GM12872 (cell line): ENCODE data around the gene DNAL1.

Experiments used
- CTCF ChIP-seq: IDR thresholded peaks from 3 replicates; pipeline ENCODE4 v1.5.1; 2011; ENCODE audit warnings: low read depth, mild to moderate bottlenecking, low read length, moderate library complexity; ENCODE audit not compliant: insufficient read depth

DNAL1 gene

DNA sequence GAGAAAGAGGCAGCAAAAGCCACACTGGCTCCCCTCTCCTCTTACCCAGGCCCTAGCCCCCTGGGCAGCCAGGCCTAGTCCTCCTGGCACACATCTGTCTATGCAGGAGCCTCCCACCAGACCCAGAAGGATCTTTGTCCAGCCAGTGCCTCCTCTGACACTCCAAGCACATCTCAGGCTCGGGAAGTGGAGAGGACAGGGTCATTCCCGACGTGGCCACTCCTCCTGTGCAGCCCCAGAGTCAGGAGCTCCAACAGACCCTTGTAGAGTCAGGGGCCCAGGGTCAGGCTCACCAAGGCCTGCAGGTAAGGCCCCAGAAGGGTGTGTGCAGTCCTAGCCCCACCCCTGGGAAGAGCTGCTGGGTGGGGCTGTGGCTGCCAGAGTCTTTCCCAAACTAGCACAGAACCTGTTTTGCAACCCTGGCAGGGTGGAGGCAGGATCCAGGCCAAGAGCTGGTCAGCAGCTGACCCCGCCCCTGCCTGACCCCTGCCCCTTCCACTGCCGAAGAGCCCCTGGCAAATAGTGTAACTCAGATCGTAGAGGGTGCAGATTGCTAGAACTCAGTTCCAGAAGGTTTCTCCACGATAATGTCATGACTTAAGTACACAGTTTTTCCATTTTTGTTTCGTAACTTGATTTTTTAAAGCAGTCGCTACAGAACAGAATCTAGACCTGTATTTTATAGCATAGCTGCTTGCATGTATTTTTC is 96.0 kb downstream of the DNAL1 start:
- no peak for TF ChIP-seq CTCF

DNA sequence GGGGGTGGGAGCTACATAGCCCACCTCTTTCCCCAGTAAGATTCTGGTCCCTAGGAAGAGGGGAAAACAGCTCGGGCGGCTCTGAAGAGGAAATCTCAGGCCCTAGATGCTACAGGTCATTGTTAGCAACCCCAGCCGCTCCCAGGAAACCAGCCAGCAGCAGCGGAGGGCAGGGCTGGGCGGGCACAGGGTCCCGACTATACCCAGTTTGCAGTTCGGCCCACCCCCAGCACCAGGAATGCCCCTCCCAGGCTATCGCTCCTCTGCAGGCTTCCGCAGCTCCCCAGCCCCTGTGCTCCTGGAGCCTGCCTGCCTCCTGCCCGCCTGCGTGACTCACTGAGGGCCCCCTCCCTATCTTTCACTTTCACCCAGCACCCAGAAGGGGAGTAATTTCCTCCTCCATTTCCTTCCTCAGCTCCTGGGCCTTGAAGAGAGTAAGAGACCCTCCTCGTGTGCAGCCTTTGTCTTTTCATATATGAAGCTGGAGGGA is 96.6 kb downstream of the DNAL1 start:
- no peak for TF ChIP-seq CTCF

DNA sequence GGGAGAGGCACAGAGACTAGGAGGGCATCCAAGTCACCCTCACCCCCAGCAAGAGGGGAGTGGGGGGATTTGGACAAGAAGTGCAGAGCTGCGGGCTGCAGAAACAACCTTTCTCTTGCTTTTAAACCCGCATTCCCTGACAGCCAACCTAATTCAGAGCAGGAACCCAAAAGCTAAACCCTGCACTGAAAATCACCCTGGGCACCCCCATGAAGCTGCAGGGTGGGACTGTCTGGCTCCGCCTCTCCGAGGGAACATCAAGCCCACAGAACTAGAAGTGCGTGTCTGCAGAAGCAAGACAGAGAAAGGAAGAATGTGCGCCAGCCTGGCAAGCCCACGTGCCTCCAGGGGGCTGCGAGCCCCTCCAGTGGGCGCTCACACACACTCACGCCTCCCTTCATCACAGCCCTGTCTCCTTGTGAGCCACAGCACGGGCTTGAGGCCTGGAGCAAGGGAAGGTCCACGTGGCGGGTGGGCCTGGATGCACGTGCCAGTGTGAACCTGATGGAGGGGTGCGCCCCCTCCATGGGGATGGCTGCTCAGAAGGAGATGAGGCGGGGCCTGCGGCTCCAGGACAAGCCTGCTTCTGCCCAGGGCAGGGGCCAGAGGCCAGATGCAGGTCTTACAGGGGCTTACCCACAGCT is 97.2 kb downstream of the DNAL1 start:
- no peak for TF ChIP-seq CTCF

DNA sequence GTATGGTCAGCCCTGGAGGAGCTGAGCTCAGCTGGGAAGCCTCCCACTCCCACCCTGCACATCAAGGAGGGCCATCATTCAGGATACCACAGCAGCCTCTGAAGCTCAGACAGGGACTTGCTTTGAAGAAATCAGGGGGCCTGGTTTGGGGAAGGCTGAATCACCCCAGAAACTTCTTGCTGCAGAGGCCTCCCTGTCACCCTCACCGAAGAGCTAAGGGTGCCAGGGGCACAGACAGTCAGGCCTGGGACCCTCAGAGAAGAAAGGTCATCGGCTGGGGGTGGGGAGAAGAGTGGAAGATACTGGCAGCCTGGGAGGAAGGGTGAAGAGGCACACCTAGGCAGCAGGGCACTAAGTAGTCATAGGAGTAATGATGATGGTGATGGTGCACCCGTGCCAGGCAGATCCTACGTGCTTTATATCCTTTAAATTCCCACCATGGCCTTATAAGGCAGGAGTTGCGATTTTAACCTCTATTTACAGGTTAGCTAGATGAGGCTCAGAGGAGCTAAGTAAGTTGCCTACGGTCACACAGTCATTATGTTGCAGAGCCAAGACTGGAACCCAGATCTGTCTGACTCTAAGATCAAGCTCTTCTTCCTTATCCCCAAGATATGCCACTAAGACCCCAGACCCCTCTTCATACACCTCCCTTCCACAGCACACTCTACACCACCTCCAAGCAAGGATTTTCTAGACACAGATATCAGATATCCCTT is 97.9 kb downstream of the DNAL1 start:
- TF ChIP-seq CTCF: no peak

GRCh38 chr14:73743431-73743931 is 98.7 kb downstream of the DNAL1 start:
- no peak for TF ChIP-seq CTCF

DNA sequence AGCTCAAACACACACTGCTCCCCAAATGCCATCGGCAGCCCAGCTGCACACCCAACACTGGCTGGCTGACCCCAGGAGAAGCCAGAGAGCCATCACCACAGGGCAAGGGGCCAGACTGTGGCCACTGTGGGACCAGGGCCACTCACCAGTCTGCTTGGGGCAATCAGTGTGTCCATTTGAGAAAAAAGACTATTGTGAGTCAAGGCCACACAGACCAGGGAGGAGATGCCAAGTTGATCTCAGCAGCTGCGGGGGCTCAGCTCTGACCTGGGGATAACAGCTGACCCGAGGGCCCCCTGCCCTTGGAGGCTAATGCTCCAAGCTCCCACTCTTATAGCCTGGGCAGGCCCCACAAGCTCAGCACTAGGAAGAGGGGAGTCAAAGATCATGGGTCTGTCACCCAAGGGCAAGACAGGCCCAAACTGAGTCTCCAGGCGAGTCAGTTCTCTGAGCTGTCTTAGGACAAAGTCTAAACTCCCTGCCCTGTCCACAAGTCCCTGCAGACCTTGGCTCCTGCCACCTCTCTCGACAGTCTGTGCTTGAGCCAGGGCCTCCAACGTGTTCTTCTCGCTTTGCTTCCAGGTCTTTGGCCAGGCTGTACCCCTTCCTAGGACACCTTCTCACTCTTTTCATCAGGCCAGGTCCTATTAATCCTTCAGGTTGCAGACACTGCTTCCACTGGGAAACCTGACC is 99.5 kb downstream of the DNAL1 start:
- no peak for TF ChIP-seq CTCF
